HCT116 (cell line): Measurements from ENCODE around the gene DCN. TPM values are rescaled to one million over a fixed set of nuclear protein-coding genes. Genes with fewer than 3 reads are reported as not detected.

Experiments
- ATAC-seq: fragments of 200-7000 bp; cut with Tn5 transposase; 2 replicates; pipeline ENCODE4 v1.9.1; 2020; ENCODE audit warnings: mild to moderate bottlenecking, moderate library complexity
- BruUV-seq: library from RNA; stranded (reverse); fragments of 400-500 nt; replicated peaks from 2 replicates; lab custom pipeline; 2021; lab: Mats Ljungman, UMichigan
- CTCF ChIA-PET: fragments of 300-600 bp; sonication (Branson Sonifier 250); formaldehyde crosslinking; loops from one replicate; lab custom pipeline; 2021; ENCODE audit warnings: antibody characterized with exemption; lab: Charles Lee
- POLR2A ChIA-PET: fragments of 300-600, 350-600 bp; sonication (Branson Sonifier 250); formaldehyde crosslinking; loops from one replicate; lab custom pipeline; 2021; ENCODE audit warnings: antibody characterized with exemption; lab: Charles Lee
- RAD21 ChIA-PET, 2 experiments: fragments of 300-600 bp; sonication (Branson Sonifier 250); formaldehyde crosslinking; loops; one replicate each; lab custom pipeline; 2023; ENCODE audit warnings: low total read pairs in 2 of 2; ENCODE audit not compliant: uncharacterized antibody in 2 of 2, unreplicated experiment in 2 of 2, low non-redundant PET in 1 of 2; lab: Charles Lee
- DNase-seq: peaks from one replicate; pipeline ENCODE4 v3.0.0-alpha.2; 2010; ENCODE audit warnings: low read depth, low spot score
- H2AFZ ChIP-seq: fragments of 200-600 bp; shearing (Covaris generic), sonication (generic); 2 replicates; pipeline ENCODE4 v1.6.1; 2017; ENCODE audit warnings: low read depth, mixed run types, mixed read lengths, antibody characterized with exemption, low read length; ENCODE audit not compliant: poor library complexity, severe bottlenecking
- H3K27ac ChIP-seq: 2 replicates; pipeline ENCODE4 v1.5.1; 2012; ENCODE audit warnings: low read depth, low read length
- H3K27me3 ChIP-seq: fragments of 200-600 bp; sonication (generic); 2 replicates; pipeline ENCODE4 v1.6.1; 2016; ENCODE audit warnings: mixed run types, low read length, mixed read lengths; ENCODE audit not compliant: insufficient read depth
- H3K36me3 ChIP-seq, 2 experiments: fragments of 200-500 bp in 1 of 2; fragments of 200-600 bp in 1 of 2; sonication (Bioruptor generic) in 1 of 2; sonication (generic) in 1 of 2; 2 replicates each; pipeline versions ENCODE4 v1.5.1 to v1.6.1; 2014 to 2016; ENCODE audit warnings: low read length in 2 of 2, inconsistent platforms in 1 of 2, mixed read lengths in 1 of 2, mixed run types in 1 of 2; ENCODE audit not compliant: insufficient read depth in 2 of 2, control insufficient read depth in 1 of 2
- H3K4me1 ChIP-seq, 2 experiments: fragments of 200-600 bp in 1 of 2; sonication (generic) in 1 of 2; 2 replicates each; pipeline versions ENCODE4 v1.5.1 to v1.6.1; 2012 to 2017; ENCODE audit warnings: low read length in 2 of 2, inconsistent platforms in 1 of 2, mild to moderate bottlenecking in 1 of 2, mixed read lengths in 1 of 2, mixed run types in 1 of 2, moderate library complexity in 1 of 2; ENCODE audit not compliant: insufficient read depth in 2 of 2, control insufficient read depth in 1 of 2
- H3K4me2 ChIP-seq: fragments of 200-600 bp; sonication (generic); 2 replicates; pipeline ENCODE4 v1.6.1; 2017; ENCODE audit warnings: mixed run types, low read length, mixed read lengths
- H3K4me3 ChIP-seq, 2 experiments: fragments of 200-600 bp in 1 of 2; sonication (generic) in 1 of 2; replicated peaks in 1 of 2; 2 replicates each; pipeline ENCODE4 v1.5.1; 2011 to 2016; ENCODE audit warnings: low read length in 2 of 2, control low read depth in 1 of 2, low read depth in 1 of 2, mild to moderate bottlenecking in 1 of 2, mixed read lengths in 1 of 2, mixed run types in 1 of 2
- H3K79me2 ChIP-seq: fragments of 200-600 bp; sonication (generic); 2 replicates; pipeline ENCODE4 v1.6.1; 2017; ENCODE audit warnings: mild to moderate bottlenecking, mixed run types, low read length, moderate library complexity, mixed read lengths; ENCODE audit not compliant: insufficient read depth
- H3K9ac ChIP-seq: fragments of 200-600 bp; sonication (generic); 2 replicates; pipeline ENCODE4 v1.6.1; 2016; ENCODE audit warnings: low read length, mixed read lengths
- H3K9me2 ChIP-seq: fragments of 200-600 bp; sonication (generic), shearing (Covaris generic); 2 replicates; pipeline ENCODE4 v1.6.1; 2017; ENCODE audit warnings: mixed run types, mild to moderate bottlenecking, moderate library complexity; ENCODE audit not compliant: insufficient read depth
- H3K9me3 ChIP-seq, 2 experiments: fragments of 200-500 bp in 1 of 2; fragments of 200-600 bp in 1 of 2; sonication (Bioruptor generic) in 1 of 2; sonication (generic) in 1 of 2; 2 replicates each; pipeline ENCODE4 v1.6.1; 2014 to 2017; ENCODE audit warnings: low read length in 2 of 2, mixed read lengths in 2 of 2, inconsistent platforms in 1 of 2, low read depth in 1 of 2, mild to moderate bottlenecking in 1 of 2, mixed run types in 1 of 2, moderate library complexity in 1 of 2; ENCODE audit not compliant: control insufficient read depth in 1 of 2, insufficient read depth in 1 of 2
- H4K20me1 ChIP-seq: fragments of 200-600 bp; sonication (generic), shearing (Covaris generic); 2 replicates; pipeline ENCODE4 v1.6.1; 2017; ENCODE audit warnings: mixed run types, mild to moderate bottlenecking, moderate library complexity; ENCODE audit not compliant: insufficient read depth
- CBX3 ChIP-seq: IDR thresholded peaks from 2 replicates; pipeline ENCODE4 v1.6.1; 2012; ENCODE audit warnings: low read depth
- EGR1 ChIP-seq: IDR thresholded peaks from 2 replicates; pipeline ENCODE4 v1.6.1; 2012; ENCODE audit warnings: low read depth
- ELF1 ChIP-seq: IDR thresholded peaks from 2 replicates; pipeline ENCODE4 v1.6.1; 2012; ENCODE audit warnings: low read depth, borderline replicate concordance
- EZH2 ChIP-seq: fragments of 200-600 bp; sonication (generic); IDR thresholded peaks from 2 replicates; pipeline ENCODE4 v1.6.1; 2017; ENCODE audit warnings: antibody characterized with exemption, mixed run types
- EZH2phosphoT487 ChIP-seq: fragments of 200-600 bp; IDR thresholded peaks from 2 replicates; pipeline ENCODE4 v1.6.1; 2018; ENCODE audit warnings: antibody characterized with exemption, borderline replicate concordance
- FOSL1 ChIP-seq: IDR thresholded peaks from 2 replicates; pipeline ENCODE4 v1.6.1; 2012; ENCODE audit warnings: low read depth
- POLR2AphosphoS5 ChIP-seq: IDR thresholded peaks from 2 replicates; pipeline ENCODE4 v1.6.1; 2011; ENCODE audit warnings: mild to moderate bottlenecking, low read depth, low read length, moderate library complexity
- RAD21 ChIP-seq: IDR thresholded peaks from 2 replicates; pipeline ENCODE4 v1.6.1; 2012; ENCODE audit warnings: low read depth, mild to moderate bottlenecking
- SIN3A ChIP-seq: IDR thresholded peaks from 2 replicates; pipeline ENCODE4 v1.6.1; 2012; ENCODE audit warnings: low read depth
- SRF ChIP-seq: IDR thresholded peaks from 2 replicates; pipeline ENCODE4 v1.6.1; 2012; ENCODE audit warnings: low read depth
- TCF7L2 ChIP-seq: IDR thresholded peaks from 2 replicates; pipeline ENCODE4 v1.7.0; 2011; ENCODE audit warnings: borderline replicate concordance, inconsistent platforms; ENCODE audit not compliant: insufficient read depth, insufficient read length; ENCODE audit errors: extremely low read depth
- YY1 ChIP-seq: IDR thresholded peaks from 2 replicates; pipeline ENCODE4 v1.6.1; 2011; ENCODE audit warnings: low read length, low read depth, moderate library complexity, mild to moderate bottlenecking; ENCODE audit not compliant: insufficient replicate concordance; ENCODE audit errors: extremely low read depth
- ZFX ChIP-seq: fragments of 450-650 bp; IDR thresholded peaks from 2 replicates; pipeline ENCODE4 v1.6.1; 2017
- ZNF274 ChIP-seq: fragments of 200-500 bp; sonication (Bioruptor generic); IDR thresholded peaks from 2 replicates; pipeline ENCODE4 v1.6.1; 2014; ENCODE audit warnings: mild to moderate bottlenecking, low read depth, low read length, inconsistent platforms
- intact Hi-C: fragments of 100-400 bp; cut with micrococcal nuclease; formaldehyde crosslinking; loops from 2 replicates; pipeline ENCODE4 v1.10.0; 2022
- total RNA-seq: library from RNA; stranded (reverse); gene quantifications from one replicate; pipeline ENCODE4 v1.2.1, GENCODE V29; 2021; ENCODE audit not compliant: unreplicated experiment
- TF ChIP-seq, protein P1 (sequence below): IDR thresholded peaks from 2 replicates; pipeline ENCODE4 v1.6.1; 2012
- TF ChIP-seq, protein P2 (sequence below), 3 experiments: fragments of 200-600 bp in 1 of 3; sonication (generic) in 1 of 3; IDR thresholded peaks in 2 of 3; conservative IDR thresholded peaks in 1 of 3; 2 replicates each; pipeline ENCODE4 v1.5.1; 2012 to 2017; ENCODE audit warnings: low read depth in 2 of 3, low read length in 2 of 3, antibody characterized with exemption in 1 of 3, borderline replicate concordance in 1 of 3, control low read depth in 1 of 3, mild to moderate bottlenecking in 1 of 3, mixed read lengths in 1 of 3, mixed run types in 1 of 3, moderate library complexity in 1 of 3; ENCODE audit not compliant: insufficient read depth in 1 of 3

Gene DCN
- total RNA-seq, 1 experiment from 2014 or later, result 3.6 TPM

DNA sequence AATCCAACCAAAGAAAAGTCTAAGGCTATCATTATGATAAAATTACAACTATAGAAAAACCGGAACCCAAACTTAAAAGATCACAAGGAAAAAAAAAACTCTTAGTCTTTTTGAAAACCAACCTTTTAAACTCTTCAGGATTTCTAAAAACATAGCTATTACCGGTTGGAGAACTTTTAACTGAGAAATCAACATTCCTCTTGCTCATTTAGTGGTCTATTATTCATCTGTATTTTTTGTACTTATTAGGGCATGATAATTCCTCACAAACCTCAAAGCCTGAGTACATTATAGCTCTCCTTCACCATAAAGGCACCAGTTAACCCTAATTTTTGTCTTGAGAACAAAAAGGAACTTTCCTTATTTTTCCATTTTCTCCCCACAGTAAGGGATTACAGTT, 81.7 kb downstream of the DCN start:
- no peak overlapping the region for H3K4me3 ChIP-seq
- intact Hi-C loops, result loop anchor here (10.0 kb wide), 1 partner anchor 224 kb away; no protein-coding TSS in a partner anchor
- H3K4me2 ChIP-seq, result no peak overlapping the region
- H3K36me3 ChIP-seq, result no peaks in the 10 kb centered on the region
- TF ChIP-seq ZFX (no peak), POLR2AphosphoS5 (no peak), YY1 (no peak), TCF7L2 (no peak), EZH2phosphoT487 (no peak), ELF1 (no peak), ZNF274 (no peak), RAD21 (no peak), FOSL1 (no peak), EGR1 (no peak), SRF (no peak), SIN3A (no peak), CBX3 (no peak), EZH2 (no peak)
- TF ChIP-seq, protein P1, sequence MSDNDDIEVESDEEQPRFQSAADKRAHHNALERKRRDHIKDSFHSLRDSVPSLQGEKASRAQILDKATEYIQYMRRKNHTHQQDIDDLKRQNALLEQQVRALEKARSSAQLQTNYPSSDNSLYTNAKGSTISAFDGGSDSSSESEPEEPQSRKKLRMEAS, result no peak
- TF ChIP-seq, protein P2, sequence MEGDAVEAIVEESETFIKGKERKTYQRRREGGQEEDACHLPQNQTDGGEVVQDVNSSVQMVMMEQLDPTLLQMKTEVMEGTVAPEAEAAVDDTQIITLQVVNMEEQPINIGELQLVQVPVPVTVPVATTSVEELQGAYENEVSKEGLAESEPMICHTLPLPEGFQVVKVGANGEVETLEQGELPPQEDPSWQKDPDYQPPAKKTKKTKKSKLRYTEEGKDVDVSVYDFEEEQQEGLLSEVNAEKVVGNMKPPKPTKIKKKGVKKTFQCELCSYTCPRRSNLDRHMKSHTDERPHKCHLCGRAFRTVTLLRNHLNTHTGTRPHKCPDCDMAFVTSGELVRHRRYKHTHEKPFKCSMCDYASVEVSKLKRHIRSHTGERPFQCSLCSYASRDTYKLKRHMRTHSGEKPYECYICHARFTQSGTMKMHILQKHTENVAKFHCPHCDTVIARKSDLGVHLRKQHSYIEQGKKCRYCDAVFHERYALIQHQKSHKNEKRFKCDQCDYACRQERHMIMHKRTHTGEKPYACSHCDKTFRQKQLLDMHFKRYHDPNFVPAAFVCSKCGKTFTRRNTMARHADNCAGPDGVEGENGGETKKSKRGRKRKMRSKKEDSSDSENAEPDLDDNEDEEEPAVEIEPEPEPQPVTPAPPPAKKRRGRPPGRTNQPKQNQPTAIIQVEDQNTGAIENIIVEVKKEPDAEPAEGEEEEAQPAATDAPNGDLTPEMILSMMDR (IDR thresholded peaks at IDR 0.05 in 2 of 3, conservative IDR thresholded peaks at IDR 0.05 in 1 of 3; ENCODE audit: borderline replicate concordance in 1 of 3, insufficient read depth in 1 of 3, low read depth in 2 of 3, low read length in 2 of 3), result no peak
- no peaks in the 10 kb centered on the region for H3K9me2 ChIP-seq
- H3K27me3 ChIP-seq, result no peaks in the 10 kb centered on the region
- ChIA-PET RAD21 (no interaction called here), CTCF (no interaction called here), POLR2A (no interaction called here)
- DNase-seq (no peak), ATAC-seq (no peak)
- H3K4me1 ChIP-seq, result peaks cover 4 to 14% of the 10 kb centered on the region in 2 experiments; a peak in 3 of 4 replicates
- no peaks in the 10 kb centered on the region for H4K20me1 ChIP-seq
- H3K9me3 ChIP-seq, result no peaks in the 10 kb centered on the region
- no TSS peak for BruUV-seq
- no peak overlapping the region for H2AFZ ChIP-seq
- H3K9ac ChIP-seq, result no peak overlapping the region
- H3K27ac ChIP-seq, result no peak overlapping the region
- no peaks in the 10 kb centered on the region for H3K79me2 ChIP-seq
